Small intestine (tissue), 7 donors: ENCODE results near the gene AARS2. TPM values are rescaled to one million over a fixed set of nuclear protein-coding genes. Genes with fewer than 3 reads are reported as not detected.
"Not testable (repeated sequence)": the region's sequence is repeated elsewhere in the genome, so short reads cannot be mapped to it uniquely, and the experiment has no call there.

ENCODE experiments used
- DNase-seq, 2 donors: peaks; one replicate each; pipeline versions ENCODE4 v3.0.0 to v3.0.0-alpha.2; 2013
- FAIRE-seq: peaks from 2 replicates; lab custom pipeline; 2012; peaks lifted over from hg19 to GRCh38; lab: Jason Lieb, UNC
- H3K27ac ChIP-seq, 3 donors: one replicate each; pipeline ENCODE4 v1.5.1; 2013; ENCODE audit warnings: low read length in 2 of 3, mild to moderate bottlenecking in 2 of 3, control low read depth in 1 of 3, inconsistent platforms in 1 of 3, low read depth in 1 of 3, moderate library complexity in 1 of 3
- H3K27me3 ChIP-seq, 3 donors: one replicate each; pipeline ENCODE4 v1.6.1; 2013; ENCODE audit warnings: low read length in 3 of 3, inconsistent platforms in 1 of 3; ENCODE audit not compliant: control insufficient read depth in 3 of 3, insufficient read depth in 3 of 3
- H3K36me3 ChIP-seq, 3 donors: one replicate each; pipeline ENCODE4 v1.6.1; 2013; ENCODE audit warnings: low read length in 3 of 3, inconsistent platforms in 1 of 3, low read depth in 1 of 3, mild to moderate bottlenecking in 1 of 3, moderate library complexity in 1 of 3; ENCODE audit not compliant: control insufficient read depth in 3 of 3, insufficient read depth in 2 of 3
- H3K4me1 ChIP-seq, 3 donors: one replicate each; pipeline ENCODE4 v1.6.1; 2013; ENCODE audit warnings: low read length in 2 of 3, inconsistent platforms in 1 of 3, low read depth in 1 of 3, mild to moderate bottlenecking in 1 of 3, moderate library complexity in 1 of 3; ENCODE audit not compliant: control insufficient read depth in 3 of 3, insufficient read depth in 2 of 3
- H3K4me3 ChIP-seq, 3 donors: one replicate each; pipeline ENCODE4 v1.5.1; 2013; ENCODE audit warnings: low read length in 3 of 3, control low read depth in 1 of 3, inconsistent platforms in 1 of 3, low read depth in 1 of 3, mild to moderate bottlenecking in 1 of 3, moderate library complexity in 1 of 3
- H3K9me3 ChIP-seq, 2 donors: one replicate each; pipeline ENCODE4 v1.6.1; 2013; ENCODE audit warnings: low read depth in 1 of 2, low read length in 1 of 2; ENCODE audit not compliant: control insufficient read depth in 2 of 2, insufficient read depth in 1 of 2
- WGBS, 3 donors: extraction: QIAGEN DNeasy Blood & Tissue Kit; methylation state at CpG; one replicate each; pipeline ENCODE4 v1.1.7; 2013; 5-methylcytosine and 5-hydroxymethylcytosine counted together
- polyA plus RNA-seq, 4 donors: library from polyadenylated mRNA; stranded (reverse) in 3 of 4; unstranded in 1 of 4; fragments of 200-250 nt in 3 of 4; fragments of 120-200 nt in 1 of 4; gene quantifications; one replicate each; pipeline versions ENCODE4 v1.2.1 to v1.2.3, GENCODE V29; 2013
- donor health status: healthy with polysubstance abuse.
- donor health status: control.
- donor health status: control.
- donor health status: Bipolar disorder and iron deficiency.
- donor health status: healthy.

Gene AARS2
- polyA plus RNA-seq, 4 donors: 3.2 to 14.4 (median 9.1) TPM

DNA sequence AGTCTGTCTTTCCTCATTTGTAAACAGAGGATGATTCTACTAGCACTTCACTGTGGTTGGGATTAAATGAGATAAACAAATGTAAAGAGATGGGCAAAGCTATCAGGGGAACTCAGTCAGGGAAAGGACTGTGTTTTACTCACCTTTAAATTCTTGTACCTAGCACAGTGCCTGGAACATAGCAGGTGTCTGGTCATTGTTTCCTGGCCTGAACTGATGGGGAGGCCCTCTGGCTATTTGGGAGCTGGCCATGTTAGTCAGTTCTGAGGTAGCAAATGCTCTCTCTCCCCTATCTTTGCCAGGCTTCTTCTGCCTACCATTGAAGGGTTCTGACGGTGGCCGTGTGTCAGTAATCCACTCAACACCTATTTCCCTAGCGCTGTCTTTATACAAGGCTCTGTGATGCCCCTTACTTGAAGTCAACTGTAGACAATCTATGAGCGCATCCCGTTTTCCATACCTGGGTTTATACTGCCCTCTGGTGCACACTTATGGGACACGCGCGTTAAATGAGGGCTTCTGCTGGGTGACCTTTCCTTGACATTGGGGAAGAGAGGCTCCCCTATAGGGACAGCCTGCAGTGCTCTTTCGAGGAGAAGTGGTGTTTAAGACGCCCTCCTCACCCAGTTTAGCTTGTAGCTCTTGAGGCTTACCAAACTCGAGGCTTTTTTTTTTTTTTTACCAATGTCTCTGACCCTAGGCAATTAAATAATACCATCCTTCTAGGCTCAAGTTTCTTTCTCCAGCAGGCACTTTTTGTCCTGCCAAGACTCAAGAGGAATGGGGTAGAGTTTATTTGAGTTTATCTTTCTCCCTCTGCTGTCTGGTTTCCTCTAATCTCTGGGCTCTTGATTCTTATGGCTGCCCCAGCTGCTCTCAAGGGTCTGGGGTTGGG is 25.3 kb upstream of the AARS2 start:
- DNase-seq (peak; percentile 77 to 78), FAIRE-seq (no peak)
- WGBS, 3 donors: 1 to 2% (median 2%) methylated on average over 11 of the region's 11 CpGs
- Histone ChIP-seq H3K4me1 (peaks cover 0 to 5% (median 0%) of the 10 kb centered on the region in 3 donors), H3K36me3 (no peaks in the 10 kb centered on the region), H3K4me3 (no peak overlapping the region), H3K27me3 (peaks cover 4 to 23% (median 6%) of the 10 kb centered on the region in 3 donors), H3K27ac (no peak overlapping the region), H3K9me3 (no peaks in the 10 kb centered on the region)

- 47 to 68% (median 59%) methylated on average over 1 of the region's 1 CpG for WGBS, 3 donors
- Histone ChIP-seq H3K27ac (no peak overlapping the region), H3K4me1 (no peaks in the 10 kb centered on the region), H3K27me3 (no peaks in the 10 kb centered on the region), H3K9me3 (no peaks in the 10 kb centered on the region), H3K4me3 (no peak overlapping the region), H3K36me3 (no peaks in the 10 kb centered on the region)
- DNase-seq (no peak), FAIRE-seq (no peak)
Measured at GRCh38 chr6:44335631-44336030, 22.5 kb upstream of the AARS2 start.

GRCh38 chr6:44333942-44334341 is 20.8 kb upstream of the AARS2 start:
- Histone ChIP-seq H3K9me3 (no peaks in the 10 kb centered on the region), H3K27me3 (peaks cover 0 to 12% (median 3%) of the 10 kb centered on the region in 3 donors), H3K4me1 (no peaks in the 10 kb centered on the region), H3K4me3 (no peak overlapping the region), H3K36me3 (no peaks in the 10 kb centered on the region), H3K27ac (no peak overlapping the region)
- 81 to 91% (median 85%) methylated on average over 5 of the region's 5 CpGs for WGBS, 3 donors
- DNase-seq (no peak), FAIRE-seq (no peak)

DNA sequence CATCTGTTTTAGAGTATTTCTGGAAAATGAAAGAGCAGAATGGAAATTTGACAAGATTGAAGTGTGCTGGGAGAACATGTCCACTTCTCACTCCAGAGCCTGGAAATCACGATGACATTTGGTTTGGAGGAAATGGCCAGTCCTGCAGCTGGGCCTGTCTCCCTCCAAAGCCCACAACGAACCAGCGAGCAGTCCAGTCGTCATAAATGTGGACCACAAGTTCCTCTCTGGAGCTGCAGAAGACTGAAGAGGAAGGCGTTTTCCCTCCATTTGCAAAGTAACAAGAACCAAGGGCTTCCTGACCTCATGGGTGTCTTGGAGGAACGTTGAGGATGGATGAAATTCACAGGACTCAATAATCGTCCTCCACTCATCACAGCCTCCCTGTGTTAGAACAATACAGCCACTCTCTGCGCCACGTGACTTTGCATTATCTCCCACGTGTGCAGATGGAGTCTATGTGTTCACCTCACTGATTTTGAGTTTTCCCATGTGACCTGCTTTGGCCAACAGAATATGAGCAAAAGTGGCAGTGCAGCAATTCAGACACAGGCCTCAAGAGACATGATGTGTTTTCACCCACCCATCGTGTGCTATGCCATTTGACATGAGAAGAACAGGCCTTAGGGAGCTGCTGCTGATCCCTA is 20.2 kb upstream of the AARS2 start:
- Histone ChIP-seq H3K36me3 (no peaks in the 10 kb centered on the region), H3K4me3 (no peak overlapping the region), H3K4me1 (no peaks in the 10 kb centered on the region), H3K27ac (no peak overlapping the region), H3K27me3 (peaks cover 0 to 14% (median 3%) of the 10 kb centered on the region in 3 donors), H3K9me3 (no peaks in the 10 kb centered on the region)
- FAIRE-seq (no peak), DNase-seq (no peak)
- 69 to 79% (median 73%) methylated on average over 11 of the region's 11 CpGs for WGBS, 3 donors

DNA sequence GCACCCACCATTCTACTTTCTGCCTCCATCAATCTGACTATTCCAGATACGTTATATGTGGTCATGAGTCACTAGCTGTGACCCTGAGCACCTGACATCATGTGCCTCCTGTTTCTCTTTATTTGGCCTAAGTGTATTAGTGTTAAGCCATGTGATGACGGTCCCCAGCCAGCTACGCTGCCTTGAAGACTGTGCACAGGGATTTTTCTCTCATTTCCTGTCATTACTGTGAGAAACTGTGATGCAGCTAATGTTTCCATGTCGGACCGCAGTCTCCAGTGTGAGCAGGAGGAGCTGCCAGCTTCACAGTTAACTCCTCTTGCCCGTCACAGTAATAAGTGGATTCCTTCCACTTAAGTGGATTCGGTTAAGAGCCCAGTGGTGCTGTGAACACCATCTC is 19.4 kb upstream of the AARS2 start:
- H3K27me3 ChIP-seq: peaks cover 0 to 20% (median 3%) of the 10 kb centered on the region in 3 donors
- no peak overlapping the region for H3K4me3 ChIP-seq
- no peaks in the 10 kb centered on the region for H3K9me3 ChIP-seq
- H3K27ac ChIP-seq: no peak overlapping the region
- 60 to 66% (median 65%) methylated on average over 7 of the region's 7 CpGs for WGBS, 3 donors
- no peak for FAIRE-seq
- no peaks in the 10 kb centered on the region for H3K36me3 ChIP-seq
- H3K4me1 ChIP-seq: no peaks in the 10 kb centered on the region
- DNase-seq: no peak

DNA sequence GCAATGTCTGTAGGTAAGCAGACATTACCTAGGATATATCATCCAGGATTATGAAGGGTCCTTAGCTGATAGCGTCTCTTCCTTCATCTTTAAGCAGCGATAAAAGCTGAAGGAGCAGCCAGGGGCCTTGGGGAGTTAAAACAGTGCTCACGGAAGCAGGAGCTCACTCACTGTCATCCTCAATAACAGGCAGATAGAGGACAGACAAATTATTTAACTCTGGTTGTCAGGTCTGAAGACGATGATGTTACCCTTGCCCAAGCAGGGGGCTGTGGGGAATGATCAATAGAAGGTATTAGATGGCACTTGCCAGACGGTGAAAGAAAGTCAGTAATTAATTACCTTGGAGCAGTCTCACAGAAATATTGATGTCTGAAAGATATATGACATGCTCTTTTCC is 16.7 kb upstream of the AARS2 start:
- FAIRE-seq (no peak), DNase-seq (no peak)
- Histone ChIP-seq H3K9me3 (no peaks in the 10 kb centered on the region), H3K4me3 (no peak overlapping the region), H3K27ac (no peak overlapping the region), H3K36me3 (no peaks in the 10 kb centered on the region), H3K27me3 (peaks cover 0 to 23% (median 5%) of the 10 kb centered on the region in 3 donors), H3K4me1 (no peaks in the 10 kb centered on the region)
- WGBS, 3 donors: 60 to 68% (median 64%) methylated on average over 5 of the region's 5 CpGs

DNA sequence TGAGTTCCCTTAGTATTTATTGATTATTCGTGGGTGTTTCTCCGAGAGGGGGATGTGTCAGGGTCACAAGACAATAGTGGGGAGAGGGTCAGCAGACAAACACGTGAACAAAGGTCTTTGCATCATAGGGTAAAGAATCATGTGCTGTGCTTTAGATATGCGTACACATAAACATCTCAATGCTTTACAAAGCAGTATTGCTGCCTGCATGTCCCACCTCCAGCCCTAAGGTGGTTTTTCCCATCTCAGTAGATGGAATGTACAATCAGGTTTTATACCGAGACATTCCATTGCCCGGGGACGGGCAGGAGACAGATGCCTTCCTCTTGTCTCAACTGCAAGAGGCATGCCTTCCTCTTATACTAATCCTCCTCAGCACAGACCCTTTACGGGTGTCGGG is 15.1 kb upstream of the AARS2 start:
- not testable (repeated sequence) for DNase-seq, H3K9me3 ChIP-seq, H3K27ac ChIP-seq, H3K4me1 ChIP-seq, H3K36me3 ChIP-seq, H3K4me3 ChIP-seq, FAIRE-seq
- 26 to 38% (median 30%) methylated on average over 7 of the region's 9 CpGs for WGBS, 3 donors
- H3K27me3 ChIP-seq: peaks cover 0 to 23% (median 5%) of the 10 kb centered on the region in 3 donors

GRCh38 chr6:44327760-44328159 is 14.6 kb upstream of the AARS2 start:
- Histone ChIP-seq H3K27ac (no peak overlapping the region), H3K36me3 (no peaks in the 10 kb centered on the region), H3K27me3 (peaks cover 0 to 23% (median 5%) of the 10 kb centered on the region in 3 donors), H3K4me3 (no peak overlapping the region), H3K9me3 (no peaks in the 10 kb centered on the region), H3K4me1 (no peaks in the 10 kb centered on the region)
- DNase-seq (no peak), FAIRE-seq (no peak)
- 57 to 66% (median 64%) methylated on average over 2 of the region's 2 CpGs for WGBS, 3 donors
